GM19023 (cell line): ENCODE data around the gene RENBP.

Experiments
- ATAC-seq: cut with Tn5 transposase; IDR thresholded peaks from one replicate; pipeline ENCODE4 v1.9.1; 2021; ENCODE audit warnings: mild to moderate bottlenecking, moderate library complexity; ENCODE audit not compliant: unreplicated experiment

RENBP gene

DNA sequence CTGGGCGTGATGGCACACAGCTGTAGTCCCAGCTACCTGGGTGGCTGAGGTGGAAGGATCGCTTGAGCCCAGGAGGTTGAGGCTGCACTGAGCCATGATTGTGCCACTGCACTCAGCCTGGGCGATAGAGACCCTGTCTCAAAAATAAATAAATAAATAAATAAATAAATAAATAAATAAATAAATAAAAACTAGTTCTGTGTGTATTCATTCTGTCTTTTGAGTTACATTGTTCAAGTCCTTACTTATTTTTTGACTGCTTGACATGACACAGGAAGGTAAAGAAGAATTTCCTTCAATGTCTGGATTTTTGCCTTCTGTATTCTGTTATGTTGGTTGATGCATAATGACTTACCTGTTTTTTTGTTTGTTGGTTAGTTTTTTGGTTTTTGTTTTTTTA lies 7.4 kb downstream of the RENBP start:
- no peak for ATAC-seq

DNA sequence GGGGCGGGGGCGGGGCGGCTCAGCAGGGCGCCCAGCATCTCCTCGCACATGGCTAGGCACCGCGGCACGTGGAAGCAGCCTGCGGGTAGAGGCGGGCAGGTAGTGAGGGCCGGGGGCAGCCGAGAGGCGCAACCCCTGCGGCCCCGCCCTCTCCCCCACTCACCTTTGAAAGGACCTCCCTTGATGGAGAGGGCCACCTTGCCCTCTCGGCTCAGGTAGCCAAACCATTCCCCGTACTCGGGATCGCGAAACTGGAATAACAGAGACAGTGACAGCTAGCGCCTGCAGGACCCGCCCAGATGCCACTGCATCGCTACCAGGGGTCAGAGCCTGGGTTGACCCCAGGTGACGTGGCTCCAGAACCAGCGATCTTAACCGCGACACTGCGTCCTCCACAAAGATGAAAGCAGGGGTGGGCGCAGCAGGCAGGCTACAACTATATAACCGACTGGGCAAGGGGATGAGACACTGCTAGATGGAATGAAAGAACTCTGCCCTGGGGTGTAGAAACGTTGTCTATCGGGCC lies 9.1 kb downstream of the RENBP start:
- no peak for ATAC-seq

DNA sequence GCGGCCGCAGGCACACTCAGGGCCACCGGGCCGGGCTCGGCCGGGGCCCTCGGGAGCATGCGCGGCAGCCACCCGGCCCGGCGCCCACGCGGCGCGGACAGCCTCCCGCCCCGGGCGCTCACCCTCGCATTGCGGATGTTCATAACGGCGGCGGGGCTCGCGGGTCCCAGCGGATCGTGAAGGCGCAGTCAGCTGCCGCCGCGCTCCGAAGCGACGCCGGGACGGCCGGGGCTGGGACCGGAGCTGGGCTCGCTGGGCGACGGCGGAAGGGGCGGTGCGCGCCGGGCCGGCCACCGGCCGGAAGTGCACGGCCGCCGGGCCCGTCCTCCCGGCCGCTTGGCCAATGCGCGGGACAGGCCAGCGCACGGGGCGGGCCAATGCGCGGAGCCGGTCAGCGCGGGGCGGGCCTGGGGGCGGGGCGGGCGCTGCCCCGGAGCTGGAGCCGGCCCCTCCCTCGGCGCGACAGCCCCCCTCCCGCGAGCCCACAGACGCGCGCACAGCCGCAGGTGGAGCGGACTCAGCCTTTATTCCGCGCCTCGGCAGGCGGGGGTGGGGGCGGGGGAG lies 9.6 kb downstream of the RENBP start, which contains the start of gene NAA10:
TSS of gene NAA10 (minus strand) at position 276 of the 564 bp plus-strand sequence. CDS start at position 143, 133 bp downstream.
- peak; percentile 94 for ATAC-seq

DNA sequence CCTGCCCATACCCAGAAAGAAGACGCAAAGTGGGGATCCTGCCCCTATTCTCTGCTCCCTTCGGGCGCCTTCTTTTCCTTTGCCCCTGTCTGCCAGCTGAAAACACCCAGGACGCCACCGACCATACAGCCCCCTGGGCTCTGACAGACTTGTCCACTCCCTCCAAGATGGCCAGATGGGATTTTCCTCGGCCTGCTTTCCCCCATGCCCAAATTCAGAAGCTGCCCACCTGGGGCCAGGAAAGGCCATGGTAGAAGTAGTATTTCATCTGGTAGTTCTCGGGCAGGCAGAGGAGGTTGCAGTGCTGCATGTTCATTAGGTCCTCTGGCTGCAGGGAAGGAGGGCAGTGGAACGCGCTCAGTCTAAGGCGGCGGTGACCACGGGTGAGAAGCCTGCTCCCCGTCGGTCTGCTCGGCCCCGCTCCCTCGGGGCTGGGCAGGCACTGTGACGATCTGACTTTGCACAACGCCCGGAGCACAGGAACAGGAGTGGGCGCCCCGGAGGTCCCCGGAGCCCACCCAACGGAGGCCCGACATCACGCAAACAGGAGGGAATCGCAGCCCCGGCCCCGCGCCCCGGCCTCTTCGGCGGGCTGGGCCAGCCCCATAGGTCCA lies 10.2 kb downstream of the RENBP start:
- ATAC-seq: peak; percentile 18

DNA sequence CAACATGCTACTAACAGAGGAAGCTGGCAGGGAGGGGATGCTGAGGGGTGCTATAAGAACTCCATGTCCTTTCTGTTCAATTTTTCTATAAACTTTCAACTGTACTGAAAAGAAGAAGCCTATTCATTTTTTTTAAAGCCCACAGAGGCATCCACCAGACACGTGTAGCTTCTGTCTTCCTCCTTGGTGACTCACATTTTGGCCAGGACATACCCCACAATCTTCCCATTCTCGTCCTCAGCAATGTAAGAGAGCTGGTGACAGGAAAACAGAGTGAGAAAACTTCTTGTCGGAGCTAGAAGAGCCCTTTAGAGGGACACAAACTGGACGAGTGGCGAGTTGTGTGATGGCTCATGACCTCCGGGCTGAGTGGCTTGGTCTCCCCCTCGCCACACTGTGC lies 10.7 kb downstream of the RENBP start:
- no peak for ATAC-seq

DNA sequence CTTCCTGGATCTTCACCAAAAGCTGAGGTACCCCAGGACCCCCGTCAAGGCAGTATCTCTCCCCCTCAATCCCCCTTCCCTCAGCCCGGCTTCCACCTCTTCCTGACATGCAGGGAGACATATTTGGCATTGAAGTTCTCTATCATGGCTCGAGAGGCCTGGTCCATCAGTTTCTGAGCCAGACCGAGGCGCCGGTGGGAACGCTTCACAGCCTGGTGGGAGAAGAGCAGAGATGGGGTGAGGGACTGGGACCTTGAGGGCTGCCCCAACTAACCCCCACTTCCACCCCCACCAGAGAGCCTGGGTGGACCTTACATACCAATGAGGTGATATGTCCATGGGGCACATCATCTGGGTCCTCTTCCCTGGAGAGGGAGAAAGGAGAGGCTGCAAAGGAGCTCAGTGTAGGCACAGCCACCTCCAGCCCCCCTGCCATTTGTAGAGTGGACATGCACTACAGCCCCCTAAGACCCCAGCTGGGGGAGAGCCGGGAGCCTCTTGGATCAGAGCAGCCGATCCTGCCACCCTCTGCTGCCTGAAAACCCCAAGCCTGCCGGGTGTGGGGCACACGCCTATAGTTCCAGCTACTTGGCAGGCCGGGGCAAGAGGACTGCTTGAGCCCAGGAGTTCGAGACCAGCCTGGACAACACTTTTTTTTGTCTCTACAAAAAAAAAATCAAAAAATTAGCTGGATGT lies 12.1 kb downstream of the RENBP start:
- no peak for ATAC-seq

DNA sequence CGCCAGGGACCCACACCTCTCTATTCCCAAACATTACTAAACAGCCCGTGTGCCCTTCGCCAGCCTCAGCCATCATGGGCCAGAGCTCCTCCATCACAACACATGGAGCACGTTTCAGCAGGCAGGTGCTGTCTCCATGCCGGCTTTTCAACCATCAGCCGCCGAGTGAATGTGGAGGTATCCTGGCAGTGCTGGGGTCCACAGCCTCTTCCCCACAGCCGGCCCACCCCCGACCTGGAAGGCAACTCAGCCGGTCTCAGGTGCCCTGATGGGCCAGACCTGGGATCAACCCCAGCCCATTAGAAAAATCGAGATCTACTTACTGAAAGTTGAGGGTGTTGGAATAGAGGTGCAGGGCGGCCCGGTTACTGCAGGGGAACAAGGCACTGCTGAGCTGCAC lies 12.7 kb downstream of the RENBP start:
- no peak for ATAC-seq

DNA sequence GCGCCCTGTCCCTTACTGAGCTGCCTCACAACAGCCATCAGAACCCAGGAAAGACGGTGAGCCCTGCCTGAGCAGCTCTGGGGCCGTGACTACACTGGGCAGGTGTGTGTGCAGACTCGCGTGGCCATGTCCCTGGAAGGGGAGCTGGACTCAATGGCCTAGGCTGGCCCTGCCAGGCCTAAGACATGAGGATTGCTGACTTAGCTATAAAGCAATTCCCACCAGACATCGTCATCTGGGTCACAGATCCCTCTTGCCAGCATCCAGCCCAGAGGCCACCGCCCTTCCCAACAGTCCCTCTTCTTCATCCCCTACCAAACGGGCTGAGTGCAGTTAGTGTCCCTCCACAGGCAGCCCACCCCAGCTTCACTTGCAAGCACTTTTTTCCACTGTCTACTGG lies 13.3 kb downstream of the RENBP start:
- ATAC-seq: no peak

DNA sequence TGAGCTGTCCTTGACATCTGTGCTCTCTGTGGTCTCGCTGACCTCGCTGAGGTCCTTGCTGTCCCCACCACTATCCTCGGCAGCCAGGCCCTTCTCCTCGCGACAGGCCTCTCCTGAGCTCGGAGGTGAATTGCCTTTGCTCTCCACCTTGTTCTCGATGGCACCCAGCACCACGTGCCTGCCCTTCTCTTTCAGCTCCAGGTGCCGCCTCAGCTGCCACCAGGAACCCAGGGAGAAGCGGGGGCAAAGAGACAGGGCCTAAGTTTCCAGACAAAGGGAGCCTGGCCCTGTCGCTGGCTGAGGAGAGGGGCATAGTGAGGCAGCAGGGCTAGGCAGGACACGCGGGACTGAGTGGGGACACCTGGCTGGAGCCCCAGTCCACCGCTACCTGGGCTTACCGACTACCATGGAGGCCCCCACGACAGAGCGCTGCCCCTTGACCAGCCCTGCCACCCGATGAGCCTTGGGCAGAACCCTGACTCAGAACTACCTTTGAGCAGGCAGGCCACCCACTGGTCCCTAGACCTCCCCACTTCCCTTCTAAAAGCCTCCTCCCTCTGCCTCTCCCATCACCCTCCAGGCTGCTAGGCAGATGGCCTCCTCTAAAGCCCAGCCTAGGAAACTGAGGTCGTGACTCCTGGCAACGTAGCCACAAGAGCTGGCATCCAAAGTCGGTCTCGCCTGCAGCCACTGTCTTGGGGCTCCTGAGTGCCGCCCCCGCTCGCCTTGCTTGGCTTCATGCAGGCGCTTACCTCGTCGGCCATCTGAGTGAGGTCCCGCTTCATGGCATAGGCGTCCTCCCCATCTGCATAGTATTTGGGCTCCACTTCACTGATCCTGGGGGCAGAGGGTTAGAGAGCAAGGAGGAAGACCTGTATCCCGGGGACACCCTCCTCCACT lies 14.2 kb downstream of the RENBP start:
- ATAC-seq: no peak

DNA sequence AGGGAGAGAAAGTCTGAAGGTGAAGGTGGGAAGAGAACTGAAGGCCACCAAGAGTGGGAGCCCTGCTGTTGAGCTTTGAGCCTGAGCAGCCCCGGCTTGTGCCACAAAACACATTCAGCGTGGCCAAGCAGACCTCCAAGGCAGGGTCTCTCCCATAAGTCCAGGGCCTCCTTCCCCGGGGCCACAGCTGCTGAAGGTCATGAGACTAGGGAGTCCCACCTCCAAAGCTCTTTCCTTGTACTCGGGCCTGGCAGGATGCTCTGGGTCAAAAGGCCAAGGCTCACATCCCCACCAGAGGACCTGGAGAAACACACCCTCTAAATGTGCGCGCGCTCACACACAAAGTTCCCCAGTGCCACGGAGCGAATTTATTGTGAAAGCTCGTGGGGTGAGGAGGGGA lies 14.9 kb downstream of the RENBP start:
- no peak for ATAC-seq

DNA sequence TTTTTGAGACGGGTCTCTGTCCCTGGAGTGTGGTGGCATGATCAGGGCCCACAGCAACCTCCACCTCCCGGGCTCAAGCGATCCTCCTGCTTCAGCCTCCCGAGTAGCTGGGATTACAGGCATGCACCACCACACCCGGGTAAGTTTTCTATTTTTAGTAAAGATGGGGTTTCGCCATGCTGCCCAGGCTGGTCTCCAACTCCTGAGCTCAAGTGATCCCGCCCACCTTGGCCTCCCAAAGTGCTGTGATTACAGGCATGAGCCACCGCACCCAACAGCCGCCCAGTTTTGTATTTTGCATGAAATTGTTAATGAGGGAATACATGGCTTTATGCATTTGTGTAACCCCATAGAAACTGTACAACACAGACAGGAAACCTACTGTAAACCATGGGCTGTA lies 15.6 kb downstream of the RENBP start:
- no peak for ATAC-seq

DNA sequence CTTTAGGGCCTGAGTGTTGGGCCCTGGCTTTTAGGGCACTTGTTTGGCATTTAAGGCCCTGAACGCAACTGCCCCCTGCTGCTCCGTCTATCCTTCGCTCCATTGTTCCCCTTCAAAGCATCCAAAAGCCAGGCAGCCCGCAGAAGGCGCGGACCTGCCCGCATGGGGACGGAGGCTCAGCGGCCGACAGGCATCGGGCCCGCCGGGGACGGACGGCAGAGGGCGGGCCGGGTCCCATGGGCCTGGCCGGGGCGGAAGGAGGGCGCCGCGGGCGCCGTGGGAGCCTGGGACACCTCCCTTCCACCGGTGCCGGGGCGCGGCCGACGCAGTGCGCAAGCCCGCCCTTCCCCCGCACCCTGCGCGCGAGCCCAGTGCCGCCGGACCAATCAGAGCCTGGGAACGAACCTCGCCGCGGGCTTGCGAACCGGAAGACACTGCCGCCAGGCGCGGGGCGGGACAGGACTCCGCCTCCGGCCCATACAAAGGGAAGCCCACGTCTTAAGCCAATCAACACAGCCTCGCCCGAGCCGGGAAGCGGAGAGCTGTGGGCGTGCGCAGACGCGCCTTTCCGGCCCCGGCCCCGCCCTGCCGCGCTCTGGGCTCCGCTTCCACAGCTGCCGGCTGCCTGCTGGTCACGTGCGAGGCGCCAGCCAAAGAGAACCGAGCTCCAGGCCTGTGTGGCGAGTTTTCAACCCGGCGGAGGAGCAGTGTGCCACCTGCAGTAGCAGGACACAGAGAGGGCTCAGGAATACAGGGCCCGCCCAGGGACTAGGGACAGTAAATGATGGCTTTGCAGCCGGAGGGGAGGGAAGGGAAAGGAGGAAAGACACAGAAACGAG lies 16.3 kb downstream of the RENBP start:
- ATAC-seq: peak; percentile 81

DNA sequence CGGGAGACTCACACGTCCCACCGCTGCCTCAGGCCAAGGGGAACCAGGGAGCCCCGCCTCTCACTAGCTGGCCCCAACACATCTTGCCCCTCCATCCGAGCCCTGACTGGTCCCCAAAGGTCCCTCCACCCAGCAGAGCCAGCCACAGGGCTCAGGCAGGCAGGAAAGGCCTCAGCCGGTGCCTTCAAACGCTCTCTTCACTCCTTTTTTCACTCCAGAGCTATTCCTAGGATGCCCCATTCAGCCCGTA lies 16.8 kb downstream of the RENBP start:
- ATAC-seq: no peak

DNA sequence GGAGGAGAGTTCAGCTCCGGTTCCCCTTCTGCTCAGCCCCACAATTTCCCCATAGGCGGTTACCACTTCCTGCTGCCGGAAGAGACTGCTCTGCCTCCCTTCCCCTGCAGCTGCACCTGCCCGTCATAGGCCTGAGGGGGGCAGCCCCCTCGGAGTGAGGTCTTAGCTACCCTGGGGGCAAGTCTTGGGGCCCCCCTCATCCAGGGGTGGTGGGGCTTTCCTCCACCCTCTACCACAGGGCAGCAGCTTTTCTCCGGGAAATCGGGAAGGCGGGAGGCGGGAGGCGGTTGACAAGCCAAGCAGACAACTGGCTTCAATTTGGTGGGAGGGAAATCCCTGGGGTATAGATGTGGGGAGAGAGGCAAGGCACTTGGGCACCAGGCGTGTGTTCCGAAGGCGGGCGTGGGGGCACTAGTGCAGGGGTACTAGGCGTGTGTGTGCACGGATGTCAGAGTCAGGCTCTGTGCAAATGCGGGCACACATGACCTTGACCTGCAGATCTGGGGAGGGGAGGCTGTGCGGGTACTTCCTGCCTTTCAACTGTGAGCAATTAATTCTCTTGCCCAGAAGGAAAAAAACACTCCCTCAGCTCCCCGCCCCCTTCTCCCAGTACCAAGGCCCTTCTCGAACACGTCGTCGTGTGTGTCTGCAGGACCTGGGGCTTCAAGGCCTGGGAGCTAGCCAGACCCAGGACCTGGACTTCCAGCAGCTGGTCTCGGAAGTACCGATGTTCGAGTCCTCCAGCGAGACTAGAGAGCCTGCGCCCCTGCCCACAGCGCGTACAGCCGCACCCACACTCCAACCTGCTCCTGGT lies 17.4 kb downstream of the RENBP start:
- peak; percentile 39 for ATAC-seq

DNA sequence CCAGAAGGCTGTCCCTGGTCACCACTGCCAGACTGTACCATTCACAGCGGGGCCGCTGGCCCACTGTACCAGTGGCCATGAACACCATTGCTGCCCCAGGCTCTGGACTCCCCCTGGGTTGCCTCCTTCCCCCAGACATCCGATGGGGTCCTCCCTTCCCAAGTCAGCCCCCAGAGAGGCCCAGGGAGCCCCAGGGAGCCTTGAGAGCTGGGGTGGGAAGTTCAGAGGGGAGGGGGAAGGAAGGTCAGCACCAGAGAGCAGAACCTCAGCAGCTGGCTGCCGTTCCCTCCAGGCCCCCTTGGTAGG lies 17.9 kb downstream of the RENBP start:
- no peak for ATAC-seq

DNA sequence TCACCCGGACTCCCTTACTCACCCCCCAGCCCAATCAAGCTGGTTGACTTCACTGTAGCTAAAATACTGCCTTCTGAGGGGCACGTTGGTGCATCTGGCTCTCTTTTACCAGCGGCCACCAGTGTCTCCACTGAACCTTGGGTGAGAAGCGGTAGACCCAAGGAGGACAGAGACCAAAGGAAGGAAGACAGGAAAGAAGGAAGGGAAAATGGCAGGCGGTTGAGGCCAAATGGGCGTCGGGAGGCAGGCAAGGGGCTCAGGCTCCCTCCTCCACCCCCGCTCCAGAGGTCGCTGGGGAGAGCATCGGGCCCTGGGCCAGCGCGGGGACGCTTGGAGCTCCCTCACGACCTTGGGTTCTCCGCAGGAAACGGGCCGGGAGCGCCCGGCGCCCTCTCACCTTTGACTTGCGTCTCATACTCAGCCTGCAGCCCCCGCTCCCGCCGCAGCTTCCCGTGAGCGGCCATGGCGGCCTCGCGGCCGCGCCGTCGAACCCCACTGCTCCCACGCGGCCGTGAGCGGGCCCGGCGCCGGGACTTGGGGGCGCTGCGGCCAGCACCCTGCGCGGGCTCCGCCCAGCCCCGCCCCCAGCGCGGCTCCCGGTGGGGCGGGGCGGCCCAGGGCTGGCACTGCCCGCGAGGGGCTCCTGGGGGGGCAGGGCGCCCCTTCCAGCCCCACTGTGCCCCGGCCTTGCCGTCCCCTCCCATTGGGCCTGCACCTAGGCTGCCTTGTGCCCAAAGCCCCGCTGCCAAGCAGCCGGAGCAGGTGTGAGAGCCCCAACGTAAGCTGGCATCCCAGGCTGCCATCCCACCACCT lies 18.5 kb downstream of the RENBP start, which contains the start of gene ARHGAP4:
TSS of gene ARHGAP4 (minus strand) at position 526 of the 813 bp plus-strand sequence. CDS start at position 464, 62 bp downstream.
- no peak for ATAC-seq

DNA sequence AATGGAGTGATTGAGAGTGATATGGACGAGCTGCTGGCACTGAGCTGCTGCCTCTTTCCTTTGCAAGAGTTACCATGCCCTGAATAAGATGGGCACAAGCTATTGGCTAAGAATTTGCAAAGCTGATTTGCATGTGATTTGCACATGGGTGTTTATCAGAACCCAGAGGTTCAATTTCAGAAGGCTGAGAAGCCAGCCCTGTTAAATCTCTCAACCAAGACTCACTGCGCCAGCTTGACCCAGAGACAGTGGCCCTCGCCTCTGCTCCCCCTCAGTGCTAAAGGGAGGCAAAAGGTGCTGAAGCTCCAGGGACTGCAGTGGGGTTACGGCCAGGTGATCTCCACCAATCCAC lies 19.1 kb downstream of the RENBP start:
- ATAC-seq: no peak

DNA sequence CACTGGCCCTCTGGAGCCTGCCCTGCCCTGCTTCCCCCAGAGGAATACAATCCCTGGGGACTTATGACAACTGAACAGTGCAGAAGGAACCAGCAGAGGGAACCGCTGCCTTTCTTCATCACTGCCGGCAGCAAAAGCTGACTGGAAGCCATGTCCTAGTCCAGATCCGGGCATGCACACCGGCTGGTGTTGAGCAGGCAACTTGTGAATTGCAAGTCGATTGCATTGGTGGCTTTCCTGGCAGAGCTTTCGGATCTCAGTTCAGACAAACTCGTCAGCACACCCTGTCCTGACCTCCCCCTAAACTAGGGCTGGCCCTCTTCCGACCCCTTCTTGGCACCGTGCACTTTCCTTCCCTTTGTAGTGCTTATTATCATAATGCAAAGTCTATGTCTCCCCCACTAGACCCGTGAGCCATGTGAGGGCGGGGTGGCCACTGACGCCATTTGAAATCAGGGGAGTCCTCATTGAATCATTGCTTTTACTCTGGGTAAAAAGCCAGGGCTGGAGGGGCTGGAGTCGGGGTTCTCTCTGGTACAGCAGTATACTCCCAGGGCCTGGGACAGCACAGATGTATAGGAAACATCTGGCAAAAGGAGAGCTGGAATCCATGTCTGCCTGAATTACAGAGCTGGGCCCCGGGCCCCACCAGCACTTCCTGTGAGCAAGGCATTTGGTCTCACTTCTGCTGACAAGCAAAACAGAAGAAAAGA lies 20.1 kb downstream of the RENBP start:
- no peak for ATAC-seq
